Stimulated activated naive B cell treated with anti-CD40 and anti-IgM and Interleukin-4, amounts not matched to agents 10 μg/mL and 1 μg/mL and 100 μg/mL, for 72 hours (primary cell): Measurements from ENCODE around the gene JAM3.

ENCODE experiments used
- ATAC-seq, 2 donors: fragments of 150-1000 bp; cut with Tn5 transposase; replicated peaks; 2 replicates each; pipeline ENCODE4 v1.10.0; 2021; ENCODE audit warnings: moderate library complexity in 1 of 2
- DNase-seq: peaks from one replicate; pipeline ENCODE4 v3.0.0; 2021
- H3K27ac Mint-ChIP-seq: one replicate; pipeline ENCODE4 v1.8.0; 2022; ENCODE audit warnings: mild to moderate bottlenecking, mixed read lengths
- H3K27me3 Mint-ChIP-seq, 2 donors: one replicate each; pipeline ENCODE4 v1.8.0; 2022; ENCODE audit warnings: mixed read lengths in 2 of 2
- H3K36me3 Mint-ChIP-seq, 2 donors: one replicate each; pipeline ENCODE4 v1.8.0; 2022; ENCODE audit warnings: mixed read lengths in 2 of 2, mild to moderate bottlenecking in 1 of 2
- H3K4me1 Mint-ChIP-seq, 2 donors: one replicate each; pipeline ENCODE4 v1.8.0; 2022; ENCODE audit warnings: mixed read lengths in 2 of 2, mild to moderate bottlenecking in 1 of 2
- H3K4me3 Mint-ChIP-seq, 2 donors: one replicate each; pipeline ENCODE4 v1.8.0; 2022; ENCODE audit warnings: mild to moderate bottlenecking in 2 of 2, mixed read lengths in 2 of 2, moderate library complexity in 1 of 2
- H3K9me3 Mint-ChIP-seq, 2 donors: one replicate each; pipeline ENCODE4 v1.8.0; 2022; ENCODE audit warnings: mixed read lengths in 2 of 2, mild to moderate bottlenecking in 1 of 2

The JAM3 gene

GRCh38 chr11:134045799-134046635 lies 22.9 kb upstream of the JAM3 start:
- Mint-ChIP-seq H3K36me3 (no peaks in the 10 kb centered on the region), H3K27me3 (peaks cover 34 to 43% of the 10 kb centered on the region in 2 donors), H3K27ac (peak overlapping the region; percentile 32), H3K4me1 (peaks cover 0 to 4% of the 10 kb centered on the region in 2 donors), H3K4me3 (no peak overlapping the region), H3K9me3 (no peaks in the 10 kb centered on the region)
- no peak for DNase-seq
- ATAC-seq, result no peak

- no peaks in the 10 kb centered on the region for H3K36me3 Mint-ChIP-seq
These were observed 22.0 kb upstream of the JAM3 start for GRCh38 chr11:134046681-134047449.

DNA sequence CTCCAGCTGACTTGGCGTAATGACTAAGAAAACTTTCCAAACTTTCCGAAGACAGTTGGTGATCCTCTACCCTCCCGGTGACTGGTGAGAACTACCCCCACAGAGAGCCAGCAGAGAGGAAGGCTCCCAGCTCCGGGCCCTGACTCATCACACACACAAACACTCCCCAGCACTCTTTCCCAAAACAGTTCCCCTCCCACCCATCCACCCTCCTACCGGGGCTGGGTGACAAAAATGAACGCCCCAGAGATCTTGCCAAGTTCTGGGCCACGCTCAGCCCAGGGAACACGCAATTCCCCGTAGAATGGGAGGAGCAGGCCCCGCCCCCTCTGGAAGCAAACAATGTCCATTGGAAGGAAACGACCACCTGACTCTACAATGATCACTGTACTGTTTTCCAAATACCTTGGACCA lies 21.3 kb upstream of the JAM3 start:
- H3K9me3 Mint-ChIP-seq, result no peaks in the 10 kb centered on the region
- no peak for ATAC-seq
- H3K4me3 Mint-ChIP-seq, result no peak overlapping the region
- DNase-seq, result no peak
- H3K27me3 Mint-ChIP-seq, result peaks cover 34 to 45% of the 10 kb centered on the region in 2 donors
- H3K4me1 Mint-ChIP-seq, result peaks cover 0 to 4% of the 10 kb centered on the region in 2 donors
- H3K27ac Mint-ChIP-seq, result no peak overlapping the region
- no peaks in the 10 kb centered on the region for H3K36me3 Mint-ChIP-seq

More at GRCh38 chr11:134046681-134047449, 22.0 kb upstream of the JAM3 start:
- Mint-ChIP-seq H3K9me3 (no peaks in the 10 kb centered on the region), H3K27me3 (peaks cover 34 to 45% of the 10 kb centered on the region in 2 donors), H3K4me1 (peaks cover 0 to 4% of the 10 kb centered on the region in 2 donors), H3K4me3 (no peak overlapping the region), H3K27ac (no peak overlapping the region)
- ATAC-seq, result no peak
- DNase-seq, result no peak

GRCh38 chr11:134048028-134048427 lies 20.8 kb upstream of the JAM3 start:
- ATAC-seq (no peak), DNase-seq (no peak)
- Mint-ChIP-seq H3K27ac (no peak overlapping the region), H3K9me3 (no peaks in the 10 kb centered on the region), H3K4me1 (peaks cover 0 to 4% of the 10 kb centered on the region in 2 donors), H3K27me3 (peaks cover 34 to 45% of the 10 kb centered on the region in 2 donors), H3K4me3 (no peak overlapping the region), H3K36me3 (no peaks in the 10 kb centered on the region)

- Mint-ChIP-seq H3K27ac (no peak overlapping the region), H3K9me3 (no peaks in the 10 kb centered on the region), H3K27me3 (peaks cover 34 to 45% of the 10 kb centered on the region in 2 donors), H3K4me1 (peaks cover 0 to 4% of the 10 kb centered on the region in 2 donors), H3K36me3 (no peaks in the 10 kb centered on the region), H3K4me3 (no peak overlapping the region)
- ATAC-seq (no peak), DNase-seq (no peak)
These were observed 19.6 kb upstream of the JAM3 start for GRCh38 chr11:134049303-134049702.

GRCh38 chr11:134050541-134051383 lies 18.1 kb upstream of the JAM3 start:
- peak; percentile 48 for DNase-seq
- no peak overlapping the region for H3K4me3 Mint-ChIP-seq
- no peaks in the 10 kb centered on the region for H3K36me3 Mint-ChIP-seq
- H3K9me3 Mint-ChIP-seq, result no peaks in the 10 kb centered on the region
- H3K4me1 Mint-ChIP-seq, result peaks cover 0 to 4% of the 10 kb centered on the region in 2 donors
- peaks cover 30 to 53% of the 10 kb centered on the region in 2 donors for H3K27me3 Mint-ChIP-seq
- no peak overlapping the region for H3K27ac Mint-ChIP-seq
- peak; percentile 92 to 93 for ATAC-seq

DNA sequence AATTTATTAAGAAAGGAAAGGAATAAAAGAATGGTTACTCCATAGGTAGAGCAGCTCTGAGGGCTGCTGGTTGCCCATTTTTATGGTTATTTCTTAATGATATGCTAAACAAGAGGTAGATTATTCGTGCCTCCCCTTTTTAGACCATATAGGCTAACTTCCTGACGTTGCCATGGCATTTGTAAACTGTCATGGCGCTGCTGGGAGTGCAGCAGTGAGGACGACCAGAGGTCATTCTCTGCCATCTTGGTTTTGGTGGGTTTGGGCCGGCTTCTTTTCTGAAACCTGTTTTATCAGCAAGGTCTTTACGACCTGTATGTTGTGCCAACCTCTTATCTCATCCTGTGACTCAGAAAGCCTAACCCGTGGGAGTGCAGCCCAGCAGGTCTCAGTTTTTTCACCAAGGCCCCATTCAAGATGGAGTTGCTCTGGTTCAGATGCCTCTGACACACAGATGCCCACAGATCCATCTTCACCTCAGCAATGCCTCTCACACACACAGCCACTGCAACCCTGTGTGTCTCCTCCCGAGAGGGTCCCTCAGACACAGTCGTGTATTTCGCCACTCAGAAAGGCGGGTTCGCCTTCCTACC lies 16.4 kb upstream of the JAM3 start:
- Mint-ChIP-seq H3K9me3 (no peaks in the 10 kb centered on the region), H3K4me1 (peaks cover 0 to 4% of the 10 kb centered on the region in 2 donors), H3K27ac (no peak overlapping the region), H3K27me3 (peaks cover 16 to 38% of the 10 kb centered on the region in 2 donors), H3K4me3 (no peak overlapping the region), H3K36me3 (no peaks in the 10 kb centered on the region)
- no peak for DNase-seq
- no peak for ATAC-seq

DNA sequence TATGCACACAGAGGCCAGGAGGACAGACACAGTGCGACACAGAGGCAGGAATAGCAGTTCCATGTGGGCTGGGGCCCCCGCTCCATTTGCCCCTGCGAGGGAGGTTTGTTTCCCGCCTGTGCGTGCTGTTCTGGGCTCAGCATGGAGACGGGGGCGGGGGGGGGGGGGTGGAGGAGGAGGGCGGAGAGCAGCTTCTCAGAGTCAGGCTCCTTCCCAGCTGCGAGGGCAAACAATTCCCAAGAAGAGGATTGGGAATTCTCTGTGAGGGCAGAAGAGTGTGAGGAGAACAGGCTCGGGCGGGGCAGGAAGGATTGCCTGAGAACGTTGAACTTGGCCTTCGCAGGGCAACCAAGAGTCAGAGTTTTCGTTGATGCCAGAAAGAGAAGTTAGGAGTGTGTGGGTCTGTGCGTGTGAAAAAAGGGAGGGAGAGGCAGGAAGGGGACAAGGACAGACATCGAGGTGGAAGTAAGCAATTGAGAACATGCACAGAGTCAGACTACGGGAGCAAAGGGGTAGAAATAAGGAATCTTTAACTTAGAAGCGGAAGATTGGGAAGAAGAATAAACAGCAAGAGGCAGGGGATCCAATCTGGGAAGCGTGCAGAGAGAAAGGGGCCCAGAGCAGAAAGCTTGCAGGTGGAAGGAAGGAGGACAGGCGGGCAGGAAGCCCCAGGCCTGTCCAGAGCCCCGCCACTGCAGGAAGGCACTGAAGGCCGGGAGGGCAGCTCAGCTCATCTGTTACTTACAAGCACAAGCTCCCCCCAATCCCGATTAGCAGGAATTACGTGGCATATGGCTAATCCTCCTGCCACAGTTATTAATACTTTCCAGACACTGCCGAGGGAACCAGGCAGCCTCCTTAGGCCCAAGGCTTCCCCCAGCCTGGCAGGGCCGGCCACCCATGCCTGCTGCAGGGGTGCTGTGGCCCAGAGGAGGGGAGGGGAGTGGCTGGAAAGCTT lies 15.6 kb upstream of the JAM3 start:
- Mint-ChIP-seq H3K27ac (no peak overlapping the region), H3K27me3 (peaks cover 14 to 37% of the 10 kb centered on the region in 2 donors), H3K36me3 (no peaks in the 10 kb centered on the region), H3K4me3 (no peak overlapping the region), H3K4me1 (peaks cover 0 to 4% of the 10 kb centered on the region in 2 donors), H3K9me3 (no peaks in the 10 kb centered on the region)
- DNase-seq (no peak), ATAC-seq (no peak)

- DNase-seq (no peak), ATAC-seq (no peak)
- H3K4me3 Mint-ChIP-seq, result no peak overlapping the region
- H3K36me3 Mint-ChIP-seq, result no peaks in the 10 kb centered on the region
- no peak overlapping the region for H3K27ac Mint-ChIP-seq
- H3K9me3 Mint-ChIP-seq, result no peaks in the 10 kb centered on the region
- H3K4me1 Mint-ChIP-seq, result peaks cover 0 to 4% of the 10 kb centered on the region in 2 donors
- peaks cover 12 to 44% of the 10 kb centered on the region in 2 donors for H3K27me3 Mint-ChIP-seq
These were observed 13.8 kb upstream of the JAM3 start for GRCh38 chr11:134055029-134055428.

DNA sequence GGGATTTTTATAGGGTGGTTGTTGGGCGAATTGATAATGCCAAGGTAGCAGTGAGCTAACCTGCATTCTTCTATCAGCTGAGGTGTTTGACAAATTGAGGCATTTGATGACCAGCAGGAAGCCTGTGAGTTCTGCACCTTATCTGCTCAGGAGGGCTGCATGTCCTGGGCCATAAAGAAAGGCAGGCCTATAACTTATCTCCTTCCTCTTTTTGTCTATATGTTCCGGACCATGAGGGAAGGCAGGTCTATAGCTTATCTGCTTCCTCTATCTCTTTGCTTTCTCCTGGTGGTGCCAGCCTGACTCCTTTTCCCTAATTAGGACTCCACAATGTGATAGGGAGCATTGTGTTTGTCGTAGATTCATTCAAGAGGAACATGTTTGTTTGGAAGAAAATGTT lies 8.6 kb upstream of the JAM3 start:
- Mint-ChIP-seq H3K9me3 (no peaks in the 10 kb centered on the region), H3K27me3 (peaks cover 28 to 57% of the 10 kb centered on the region in 2 donors), H3K4me1 (no peaks in the 10 kb centered on the region), H3K27ac (no peak overlapping the region), H3K4me3 (no peak overlapping the region), H3K36me3 (no peaks in the 10 kb centered on the region)
- DNase-seq (no peak), ATAC-seq (no peak)

DNA sequence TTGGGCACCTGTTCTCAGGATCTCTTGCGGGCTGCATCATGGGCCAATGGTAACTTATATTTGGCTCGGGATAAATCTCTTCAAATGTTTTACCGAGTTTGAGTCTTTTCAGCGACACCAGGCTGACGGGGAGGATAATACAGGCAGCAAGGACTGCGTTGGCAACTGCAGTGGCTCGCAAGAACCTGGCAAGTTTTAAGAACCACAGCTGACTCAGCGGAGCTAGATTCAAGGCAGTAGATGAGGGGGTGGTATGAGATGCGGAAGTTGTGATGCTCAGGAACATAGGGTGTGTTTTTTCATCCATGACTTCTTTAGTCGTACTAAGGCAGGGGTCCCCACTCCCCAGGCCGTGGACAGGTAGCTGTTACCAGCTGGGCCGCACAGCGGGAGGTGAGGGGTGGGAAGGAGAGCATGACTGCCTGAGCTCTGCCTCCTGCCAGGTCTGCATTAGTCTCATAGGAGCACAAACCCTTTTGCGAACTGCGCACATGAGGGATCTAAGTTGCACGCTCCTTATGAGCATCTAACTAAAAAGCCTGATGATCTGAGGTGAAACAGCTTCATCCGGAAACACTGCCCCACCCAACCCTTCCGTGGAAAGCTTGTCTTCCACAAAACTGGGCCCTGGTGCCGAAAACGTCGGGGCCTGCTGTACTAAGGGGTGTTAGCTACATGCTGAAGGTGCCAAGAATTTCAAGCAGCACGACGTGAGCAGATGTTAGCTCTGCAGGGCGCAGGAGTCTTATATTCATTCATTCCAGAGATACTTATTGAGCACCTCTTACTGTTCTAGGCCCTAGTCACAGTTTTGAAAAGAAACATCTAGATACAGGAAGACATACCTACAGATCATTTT lies 6.4 kb upstream of the JAM3 start:
- Mint-ChIP-seq H3K27me3 (peaks cover 28 to 72% of the 10 kb centered on the region in 2 donors), H3K9me3 (no peaks in the 10 kb centered on the region), H3K4me3 (no peak overlapping the region), H3K36me3 (no peaks in the 10 kb centered on the region), H3K4me1 (no peaks in the 10 kb centered on the region), H3K27ac (no peak overlapping the region)
- DNase-seq, result no peak
- no peak for ATAC-seq

GRCh38 chr11:134063124-134063495 lies 5.8 kb upstream of the JAM3 start:
- ATAC-seq, result no peak
- H3K27ac Mint-ChIP-seq, result no peak overlapping the region
- DNase-seq, result no peak
- H3K9me3 Mint-ChIP-seq, result no peaks in the 10 kb centered on the region
- no peaks in the 10 kb centered on the region for H3K36me3 Mint-ChIP-seq
- H3K27me3 Mint-ChIP-seq, result peaks cover 24 to 67% of the 10 kb centered on the region in 2 donors
- no peak overlapping the region for H3K4me3 Mint-ChIP-seq
- H3K4me1 Mint-ChIP-seq, result no peaks in the 10 kb centered on the region
